KMS-11 (cell line): Measurements from ENCODE around the gene PDE3A.

ENCODE experiments used
- H2AFZ ChIP-seq: fragments of 200-600 bp; sonication (generic); 2 replicates; pipeline ENCODE4 v1.6.1; 2016; ENCODE audit warnings: antibody characterized with exemption, mixed run types, low read depth
- H3K27ac ChIP-seq: fragments of 200-600 bp; sonication (generic); 2 replicates; pipeline ENCODE4 v1.6.1; 2016; ENCODE audit warnings: mild to moderate bottlenecking, mixed run types
- H3K27me3 ChIP-seq: fragments of 200-600 bp; sonication (generic); 2 replicates; pipeline ENCODE4 v1.6.1; 2017; ENCODE audit warnings: mild to moderate bottlenecking, low read depth, mixed run types, moderate library complexity; ENCODE audit not compliant: insufficient read depth
- H3K36me3 ChIP-seq: fragments of 200-600 bp; sonication (generic); 2 replicates; pipeline ENCODE4 v1.6.1; 2017; ENCODE audit warnings: mild to moderate bottlenecking, mixed run types; ENCODE audit not compliant: insufficient read depth
- H3K4me1 ChIP-seq: fragments of 200-600 bp; sonication (generic); 2 replicates; pipeline ENCODE4 v1.6.1; 2016; ENCODE audit warnings: mild to moderate bottlenecking, low read depth, mixed run types; ENCODE audit not compliant: poor library complexity, severe bottlenecking
- H3K4me2 ChIP-seq: fragments of 200-600 bp; sonication (generic); 2 replicates; pipeline ENCODE4 v1.7.0; 2016; ENCODE audit warnings: mild to moderate bottlenecking, mixed run types
- H3K4me3 ChIP-seq: fragments of 200-600 bp; sonication (generic); IDR thresholded peaks from 2 replicates; pipeline ENCODE4 v1.6.1; 2017; ENCODE audit warnings: low read depth, low read length, mixed read lengths; ENCODE audit not compliant: insufficient read depth
- H3K79me2 ChIP-seq: fragments of 200-600 bp; sonication (generic); 2 replicates; pipeline ENCODE4 v1.6.1; 2016; ENCODE audit warnings: low read depth, mixed run types; ENCODE audit not compliant: insufficient read depth
- H3K9ac ChIP-seq: fragments of 200-600 bp; sonication (generic); 2 replicates; pipeline ENCODE4 v1.6.1; 2016; ENCODE audit warnings: mild to moderate bottlenecking, mixed run types
- H4K20me1 ChIP-seq: fragments of 200-600 bp; sonication (generic); 2 replicates; pipeline ENCODE4 v1.6.1; 2016; ENCODE audit warnings: mild to moderate bottlenecking, mixed run types; ENCODE audit not compliant: insufficient read depth
- TF ChIP-seq, protein P1 (sequence below): fragments of 200-600 bp; sonication (generic); conservative IDR thresholded peaks from 2 replicates; pipeline ENCODE4 v1.6.1; 2017; ENCODE audit warnings: low read depth, mild to moderate bottlenecking, antibody characterized with exemption, low read length, moderate library complexity, mixed read lengths

The PDE3A gene

DNA sequence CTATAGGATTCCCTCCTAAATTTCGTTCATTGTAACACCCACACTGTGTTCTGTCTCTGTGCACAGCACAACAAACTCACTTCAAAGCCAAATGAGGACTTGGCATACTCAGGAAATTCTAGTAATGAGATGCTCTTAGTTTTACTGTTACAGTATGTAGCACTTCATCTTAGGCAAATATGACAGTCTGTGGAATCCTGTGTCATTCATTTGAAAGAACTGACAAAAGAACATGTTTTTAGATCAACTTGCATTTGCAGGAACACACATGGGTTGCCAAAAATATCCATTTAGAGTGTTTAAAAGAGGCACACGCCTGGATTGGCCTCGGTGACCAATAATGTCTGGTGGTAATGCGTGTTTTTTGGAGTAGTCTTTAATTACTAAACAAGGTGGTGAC lies 56.5 kb downstream of the PDE3A start:
- Histone ChIP-seq H3K27ac (no peak overlapping the region), H3K4me3 (no peak overlapping the region), H3K4me2 (no peak overlapping the region), H3K9ac (no peak overlapping the region), H3K36me3 (no peaks in the 10 kb centered on the region), H3K79me2 (no peaks in the 10 kb centered on the region), H4K20me1 (no peaks in the 10 kb centered on the region), H3K27me3 (no peaks in the 10 kb centered on the region), H3K4me1 (no peaks in the 10 kb centered on the region), H2AFZ (no peak overlapping the region)
- TF ChIP-seq, protein P1, sequence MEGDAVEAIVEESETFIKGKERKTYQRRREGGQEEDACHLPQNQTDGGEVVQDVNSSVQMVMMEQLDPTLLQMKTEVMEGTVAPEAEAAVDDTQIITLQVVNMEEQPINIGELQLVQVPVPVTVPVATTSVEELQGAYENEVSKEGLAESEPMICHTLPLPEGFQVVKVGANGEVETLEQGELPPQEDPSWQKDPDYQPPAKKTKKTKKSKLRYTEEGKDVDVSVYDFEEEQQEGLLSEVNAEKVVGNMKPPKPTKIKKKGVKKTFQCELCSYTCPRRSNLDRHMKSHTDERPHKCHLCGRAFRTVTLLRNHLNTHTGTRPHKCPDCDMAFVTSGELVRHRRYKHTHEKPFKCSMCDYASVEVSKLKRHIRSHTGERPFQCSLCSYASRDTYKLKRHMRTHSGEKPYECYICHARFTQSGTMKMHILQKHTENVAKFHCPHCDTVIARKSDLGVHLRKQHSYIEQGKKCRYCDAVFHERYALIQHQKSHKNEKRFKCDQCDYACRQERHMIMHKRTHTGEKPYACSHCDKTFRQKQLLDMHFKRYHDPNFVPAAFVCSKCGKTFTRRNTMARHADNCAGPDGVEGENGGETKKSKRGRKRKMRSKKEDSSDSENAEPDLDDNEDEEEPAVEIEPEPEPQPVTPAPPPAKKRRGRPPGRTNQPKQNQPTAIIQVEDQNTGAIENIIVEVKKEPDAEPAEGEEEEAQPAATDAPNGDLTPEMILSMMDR: no peak

DNA sequence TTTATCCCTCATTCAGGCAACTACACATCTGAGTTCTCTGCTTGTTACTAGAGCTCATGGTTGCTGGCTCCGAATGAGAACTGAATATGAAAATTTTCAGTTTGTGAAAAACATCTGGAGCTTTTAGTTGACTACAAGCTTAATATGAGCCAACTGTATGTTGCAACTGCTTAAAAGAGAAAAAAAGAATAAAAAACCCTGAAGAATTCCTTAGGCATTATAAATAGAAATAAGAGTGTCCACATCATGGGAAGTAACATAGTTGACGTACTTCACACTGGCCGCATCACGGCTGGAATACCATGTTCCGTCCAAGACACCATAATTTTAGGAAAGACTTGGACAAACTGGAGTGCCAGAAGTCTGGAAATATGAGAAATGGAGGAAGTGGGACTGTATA lies 57.9 kb downstream of the PDE3A start:
- no peak overlapping the region for H2AFZ ChIP-seq
- H3K36me3 ChIP-seq: no peaks in the 10 kb centered on the region
- no peak overlapping the region for H3K9ac ChIP-seq
- H3K4me1 ChIP-seq: no peaks in the 10 kb centered on the region
- no peak overlapping the region for H3K4me3 ChIP-seq
- H4K20me1 ChIP-seq: no peaks in the 10 kb centered on the region
- TF ChIP-seq, protein P1: no peak
- H3K27ac ChIP-seq: no peak overlapping the region
- H3K27me3 ChIP-seq: no peaks in the 10 kb centered on the region
- no peaks in the 10 kb centered on the region for H3K79me2 ChIP-seq
- H3K4me2 ChIP-seq: no peak overlapping the region

DNA sequence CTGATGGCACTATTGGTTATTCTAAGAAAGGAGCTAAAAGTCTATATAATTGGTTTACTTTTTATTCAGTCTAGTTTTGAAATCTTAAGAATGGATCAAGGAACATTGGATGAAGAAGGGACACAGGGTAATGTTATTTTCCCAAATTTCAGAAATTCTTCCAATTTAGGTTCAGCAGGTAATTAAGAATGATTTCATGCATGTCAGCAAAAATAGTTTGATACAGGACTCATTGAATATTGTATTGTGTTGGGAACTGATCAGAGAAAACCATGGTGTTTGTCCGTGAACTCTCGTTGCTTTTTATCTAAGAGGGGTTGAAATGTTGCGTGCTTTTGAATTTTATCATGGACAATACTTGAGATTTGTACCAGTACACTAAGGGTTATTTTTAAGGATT lies 58.6 kb downstream of the PDE3A start:
- no peaks in the 10 kb centered on the region for H3K27me3 ChIP-seq
- no peak overlapping the region for H3K27ac ChIP-seq
- no peaks in the 10 kb centered on the region for H3K36me3 ChIP-seq
- H3K79me2 ChIP-seq: no peaks in the 10 kb centered on the region
- no peak overlapping the region for H3K4me2 ChIP-seq
- H4K20me1 ChIP-seq: no peaks in the 10 kb centered on the region
- H3K9ac ChIP-seq: no peak overlapping the region
- no peak overlapping the region for H3K4me3 ChIP-seq
- TF ChIP-seq, protein P1: no peak
- H3K4me1 ChIP-seq: no peaks in the 10 kb centered on the region
- H2AFZ ChIP-seq: no peak overlapping the region

DNA sequence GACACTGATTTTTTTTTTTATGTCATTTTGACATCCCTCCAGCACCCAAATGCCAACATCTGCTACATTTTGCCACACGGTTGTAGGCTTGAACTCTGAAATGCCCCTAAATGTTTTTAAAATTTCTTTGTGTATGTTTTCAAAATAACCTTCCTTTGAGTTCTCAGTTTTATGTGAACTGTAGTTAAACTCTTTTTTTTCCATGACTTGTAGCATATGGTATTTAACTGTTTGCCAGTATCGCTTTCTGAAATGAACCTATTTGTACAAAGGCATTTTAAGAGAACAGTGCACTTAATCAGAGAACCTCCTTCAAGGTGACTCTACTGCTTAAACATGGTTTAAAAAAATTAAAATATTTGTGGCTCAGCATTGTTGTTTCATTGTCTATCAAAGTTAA lies 61.5 kb downstream of the PDE3A start:
- Histone ChIP-seq H3K36me3 (no peaks in the 10 kb centered on the region), H3K27me3 (no peaks in the 10 kb centered on the region), H3K4me3 (no peak overlapping the region), H3K79me2 (no peaks in the 10 kb centered on the region), H3K4me1 (no peaks in the 10 kb centered on the region), H4K20me1 (no peaks in the 10 kb centered on the region), H3K9ac (no peak overlapping the region), H3K4me2 (no peak overlapping the region), H3K27ac (no peak overlapping the region), H2AFZ (no peak overlapping the region)
- TF ChIP-seq, protein P1: no peak

DNA sequence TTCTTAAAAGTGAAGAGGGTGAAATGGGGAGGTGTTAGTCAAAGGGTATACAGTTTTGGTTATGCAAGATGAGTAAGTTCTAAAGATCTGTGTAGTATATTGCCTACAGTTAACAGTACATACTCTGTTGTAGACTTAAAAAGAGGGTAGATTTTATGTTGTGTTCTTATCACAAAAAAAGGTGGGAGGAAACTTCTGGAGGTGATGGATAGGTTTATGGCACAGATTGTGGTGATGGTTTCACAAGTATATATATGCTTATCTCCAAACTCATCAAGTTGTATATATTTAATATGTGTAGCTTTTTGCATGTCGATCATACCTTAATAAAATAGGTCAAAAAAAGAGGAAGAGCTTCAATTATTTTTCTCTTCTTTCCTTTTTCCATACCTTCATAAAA lies 64.0 kb downstream of the PDE3A start:
- H3K79me2 ChIP-seq: no peaks in the 10 kb centered on the region
- TF ChIP-seq, protein P1: no peak
- no peak overlapping the region for H3K4me3 ChIP-seq
- no peak overlapping the region for H2AFZ ChIP-seq
- H3K27me3 ChIP-seq: no peaks in the 10 kb centered on the region
- no peak overlapping the region for H3K27ac ChIP-seq
- no peak overlapping the region for H3K9ac ChIP-seq
- no peak overlapping the region for H3K4me2 ChIP-seq
- H3K36me3 ChIP-seq: no peaks in the 10 kb centered on the region
- no peaks in the 10 kb centered on the region for H4K20me1 ChIP-seq
- H3K4me1 ChIP-seq: no peaks in the 10 kb centered on the region
